GM21528 (cell line): ENCODE data around the gene PLCB1.
"Not testable (repeated sequence)": the region's sequence is repeated elsewhere in the genome, so short reads cannot be mapped to it uniquely, and the experiment has no call there.

Experiments
- ATAC-seq: cut with Tn5 transposase; IDR thresholded peaks from one replicate; pipeline ENCODE4 v1.9.1; 2021; ENCODE audit warnings: mild to moderate bottlenecking, moderate library complexity; ENCODE audit not compliant: unreplicated experiment, low FRiP score

Gene PLCB1

DNA sequence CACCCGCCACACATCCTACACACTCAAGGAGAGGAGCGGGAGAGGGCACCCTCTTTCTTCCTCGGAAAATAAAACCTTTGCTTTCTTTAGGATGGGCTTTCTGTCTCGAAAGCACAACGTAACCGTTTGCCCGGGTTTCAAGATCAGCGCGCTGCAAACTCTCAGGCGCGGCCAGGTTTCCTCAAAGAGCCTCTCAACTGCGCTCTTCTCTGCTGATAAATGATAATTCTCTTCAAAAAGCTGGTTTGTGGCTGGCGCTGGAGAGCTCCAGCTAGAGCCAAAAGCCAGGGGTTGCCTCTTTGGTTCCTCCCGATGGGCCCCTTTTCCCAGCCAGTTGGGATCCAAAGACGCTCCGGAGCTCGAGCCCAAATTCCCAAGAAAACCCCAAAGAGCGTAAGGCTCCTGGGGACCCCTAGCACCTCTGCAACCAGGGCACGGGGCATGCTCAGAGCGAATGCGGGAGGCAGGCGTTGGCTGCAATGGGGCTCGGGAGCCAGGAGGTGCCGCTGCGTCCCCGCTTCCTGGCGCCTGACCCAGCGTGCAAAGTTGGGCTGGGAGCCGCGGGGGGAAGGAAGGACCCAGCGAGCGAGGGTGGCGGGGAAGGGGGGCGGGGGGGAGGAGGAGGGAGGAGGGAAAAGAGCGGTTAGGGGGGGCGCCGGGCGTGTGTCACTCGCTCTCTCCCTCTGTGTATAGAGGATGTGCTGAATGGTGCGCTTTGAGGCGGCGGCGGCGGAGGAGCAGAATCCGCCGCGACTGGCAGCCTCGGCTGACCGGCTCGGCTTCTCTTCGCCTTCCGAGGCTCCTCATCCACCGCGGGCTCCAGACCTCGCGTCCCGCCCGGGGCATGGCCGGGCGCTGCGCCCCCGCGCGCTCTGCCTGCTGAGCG, at the start of gene PLCB1:
TSS of gene PLCB1 (plus strand) at position 669 of the 886 bp plus-strand sequence. CDS start 386 bp downstream, outside the sequence.
- ATAC-seq = peak; percentile 86

GRCh38 chr20:8082989-8083388, 49.1 kb upstream of the PLCB1 start:
- ATAC-seq = no peak

DNA sequence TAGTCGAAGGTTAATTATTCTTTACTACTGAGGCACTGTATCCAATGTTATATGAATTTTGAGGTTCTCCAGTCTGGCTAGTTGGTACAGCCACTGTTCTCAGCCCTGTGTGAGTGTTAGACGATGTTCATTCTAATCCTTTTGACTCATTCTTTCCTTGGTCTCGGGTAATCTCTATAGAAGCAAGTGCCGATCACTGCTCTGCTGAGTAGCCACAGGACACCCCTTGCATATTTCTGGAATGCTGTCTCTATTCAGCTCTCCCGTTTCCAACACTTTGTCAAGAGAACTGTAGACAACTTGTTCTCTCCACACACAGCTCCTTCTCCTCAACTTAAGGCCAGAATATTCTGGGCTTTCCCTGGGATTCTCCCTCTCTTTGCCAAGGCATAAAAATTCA, 42.4 kb upstream of the PLCB1 start:
- ATAC-seq = no peak

GRCh38 chr20:8094415-8094818, 37.6 kb upstream of the PLCB1 start:
- ATAC-seq = no peak

- no peak for ATAC-seq
These were observed 37.2 kb upstream of the PLCB1 start for GRCh38 chr20:8094850-8095249.

GRCh38 chr20:8095648-8096572, 36.2 kb upstream of the PLCB1 start:
- no peak for ATAC-seq

DNA sequence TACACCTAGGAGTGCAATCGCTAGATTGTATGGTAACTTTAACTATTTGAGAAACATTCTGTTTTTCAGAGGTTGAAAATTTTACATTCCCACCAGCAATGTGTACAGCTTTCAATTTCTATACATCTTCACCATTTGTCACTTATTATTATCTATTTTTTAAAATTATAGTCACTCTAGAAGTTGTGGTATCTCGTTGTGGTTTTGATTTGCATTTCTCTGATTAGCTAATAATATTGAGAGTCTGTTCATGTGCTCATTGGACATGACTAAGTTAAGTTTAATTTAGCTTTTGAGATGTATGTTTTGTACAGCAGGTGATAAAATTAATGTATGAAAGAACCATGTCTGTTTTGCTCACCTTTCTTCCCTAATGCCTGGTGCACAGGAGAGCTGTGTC, 34.8 kb upstream of the PLCB1 start:
- no peak for ATAC-seq

DNA sequence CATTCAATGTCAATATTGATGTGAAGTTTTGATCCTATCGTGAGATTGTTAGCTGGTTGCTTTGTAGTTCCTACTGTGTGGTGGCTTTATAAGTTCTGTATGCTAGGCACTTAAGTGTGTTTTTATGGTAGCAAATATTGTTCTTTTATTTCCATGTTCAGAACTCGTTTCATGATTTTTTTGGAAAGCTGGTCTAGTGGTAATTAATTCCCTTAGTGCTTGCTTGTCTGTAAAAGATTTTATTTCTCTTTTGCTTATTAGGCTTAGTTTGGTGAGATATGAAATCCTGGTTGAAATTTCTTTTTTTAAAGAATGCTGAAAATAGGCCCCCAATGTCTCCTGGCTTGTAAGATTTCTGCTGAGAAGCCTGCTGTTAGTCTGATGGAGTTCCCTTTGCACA, 27.8 kb upstream of the PLCB1 start:
- ATAC-seq = no peak

DNA sequence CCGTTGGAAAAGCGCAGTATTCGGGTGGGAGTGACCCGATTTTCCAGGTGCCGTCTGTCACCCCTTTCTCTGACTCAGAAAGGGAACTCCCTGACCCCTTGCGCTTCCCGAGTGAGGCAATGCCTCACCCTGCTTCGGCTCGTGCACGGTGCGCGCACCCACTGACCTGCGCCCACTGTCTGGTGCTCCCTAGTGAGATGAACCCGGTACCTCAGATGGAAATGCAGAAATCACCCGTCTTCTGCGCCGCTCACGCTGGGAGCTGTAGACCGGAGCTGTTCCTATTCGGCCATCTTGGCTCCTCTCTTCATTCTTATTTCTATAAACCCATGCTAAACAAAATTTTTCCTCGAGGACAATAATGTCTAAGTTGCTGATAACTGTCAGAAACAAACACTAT, 17.5 kb upstream of the PLCB1 start:
- not testable (repeated sequence) for ATAC-seq

GRCh38 chr20:8115436-8115835, 16.6 kb upstream of the PLCB1 start:
- no peak for ATAC-seq

GRCh38 chr20:8116067-8116811, 15.8 kb upstream of the PLCB1 start:
- ATAC-seq = no peak

GRCh38 chr20:8117636-8118035, 14.4 kb upstream of the PLCB1 start:
- no peak for ATAC-seq

DNA sequence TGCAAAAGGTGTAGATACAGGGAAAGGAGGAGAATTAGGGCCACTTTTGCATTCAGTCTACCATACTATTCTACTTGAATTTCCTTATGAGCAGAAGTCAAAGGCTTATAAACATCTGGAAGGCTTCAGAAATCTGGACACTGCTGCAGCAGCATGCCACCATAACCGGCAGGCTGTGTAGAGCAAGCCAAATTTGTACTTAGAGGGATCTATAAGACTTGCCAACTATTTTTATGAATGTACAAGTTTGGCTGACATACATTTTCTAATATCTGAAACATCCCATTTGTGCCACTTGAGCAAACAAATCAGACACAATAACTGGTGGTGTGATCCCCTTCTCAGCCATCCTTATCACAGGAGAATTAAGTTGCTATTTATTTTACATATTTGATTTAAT, 14.0 kb upstream of the PLCB1 start:
- ATAC-seq = no peak

DNA sequence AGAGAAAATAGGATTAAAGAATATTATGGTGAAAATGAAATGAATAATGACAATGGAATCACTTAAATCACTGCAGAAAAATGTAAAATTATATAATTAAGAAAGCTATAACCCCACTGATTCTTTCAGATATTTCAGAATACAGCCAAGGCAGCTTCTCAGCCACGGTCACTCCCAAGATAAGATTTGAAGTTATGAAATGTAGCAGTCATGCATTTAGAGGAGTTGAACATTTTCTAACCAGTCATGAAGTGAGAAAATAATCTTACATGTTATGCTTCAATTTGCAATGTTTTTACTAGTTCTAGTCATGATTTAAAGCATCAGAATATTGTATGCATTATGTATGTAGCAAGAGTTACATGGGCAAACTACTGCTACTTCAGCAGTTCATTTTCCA, 13.3 kb upstream of the PLCB1 start:
- no peak for ATAC-seq

DNA sequence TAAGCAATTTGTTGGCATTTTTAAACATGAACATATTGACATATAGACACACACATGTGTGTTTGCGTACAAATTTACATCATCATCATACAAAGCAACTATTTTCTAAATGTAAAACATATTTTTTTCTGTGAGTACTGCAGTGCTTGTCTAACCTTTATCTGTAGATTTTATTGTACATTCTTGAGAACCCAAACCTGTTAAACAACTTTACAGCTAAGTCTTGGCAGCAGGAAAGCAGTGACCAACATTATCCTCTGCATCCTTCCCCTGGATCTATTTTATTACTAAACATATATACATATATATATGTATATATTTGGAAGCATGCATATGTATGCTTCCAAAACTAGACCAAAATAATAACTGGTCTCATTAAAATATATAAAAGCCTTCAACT, 10.4 kb upstream of the PLCB1 start:
- no peak for ATAC-seq

DNA sequence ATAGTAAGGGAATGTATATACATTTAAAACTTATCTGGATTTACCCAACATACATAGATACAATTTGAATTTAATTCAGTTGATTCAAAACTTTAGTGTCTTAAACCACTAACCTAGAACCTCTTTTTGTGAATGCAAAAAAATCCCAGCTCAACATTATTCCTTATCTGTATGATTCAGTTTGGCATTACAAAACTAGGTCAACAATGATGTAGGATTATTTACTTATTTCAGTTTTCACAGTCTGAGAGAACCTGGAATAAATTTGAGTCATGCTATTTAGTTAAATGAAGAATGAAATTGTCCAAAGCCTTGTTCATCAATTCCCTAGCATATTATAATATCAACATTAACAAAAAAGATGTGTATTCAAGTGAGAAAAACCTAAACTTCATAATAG, 7.4 kb upstream of the PLCB1 start:
- no peak for ATAC-seq

DNA sequence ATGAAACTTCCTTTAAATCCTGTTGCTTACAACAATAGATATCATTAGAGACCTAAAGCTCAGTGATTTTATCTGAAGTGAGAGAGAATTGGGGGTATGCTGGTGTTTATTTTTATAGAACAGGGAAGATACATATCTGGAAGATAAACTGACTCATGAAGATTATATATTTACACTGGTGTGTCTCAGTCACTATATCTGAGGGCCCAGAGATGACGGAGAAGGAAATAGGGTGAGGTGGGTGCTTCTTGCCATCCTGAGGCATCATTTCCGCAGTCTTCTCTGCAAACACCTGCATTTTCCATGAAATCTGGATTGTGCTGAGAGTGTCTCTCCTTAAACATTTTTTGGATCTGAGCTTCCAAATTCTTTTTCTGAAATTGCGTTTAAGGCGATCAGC, 5.9 kb upstream of the PLCB1 start:
- no peak for ATAC-seq

DNA sequence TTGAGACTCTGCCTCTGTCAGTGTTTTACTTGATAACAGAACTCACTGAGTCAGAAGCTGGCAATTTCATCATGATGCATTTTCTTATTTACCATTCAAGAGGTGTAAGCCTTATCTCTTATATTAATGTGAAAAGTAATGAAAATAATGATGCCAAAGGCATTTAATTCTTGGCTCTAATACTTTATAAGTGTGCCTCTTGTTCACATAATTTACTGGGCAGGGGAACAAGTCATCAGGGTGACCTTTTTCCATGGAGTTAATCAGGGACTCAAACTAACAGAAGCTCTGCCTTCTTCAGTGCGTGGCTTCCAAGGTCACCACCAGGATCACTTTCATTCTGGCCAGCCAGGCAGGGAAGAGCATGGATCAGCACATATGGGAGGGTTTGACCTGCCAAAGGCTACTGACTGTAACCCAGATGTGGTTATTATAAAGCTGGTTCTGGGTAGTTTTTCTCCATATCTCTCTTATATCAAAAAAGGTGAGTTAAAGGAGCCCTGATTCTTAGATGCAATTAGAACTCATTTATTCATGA, 5.2 kb upstream of the PLCB1 start:
- no peak for ATAC-seq

- ATAC-seq = peak; percentile 68
These were observed 4.4 kb upstream of the PLCB1 start for GRCh38 chr20:8127553-8128255.
